AG04450 (cell line): ENCODE data around the gene METTL2B. TPM values are rescaled to one million over a fixed set of nuclear protein-coding genes. Genes with fewer than 3 reads are reported as not detected.

Source experiments
- CTCF ChIA-PET: fragments of 300-600, 350-600 bp; formaldehyde crosslinking; extraction: SDS; loops from one replicate; lab custom pipeline; 2022; ENCODE audit warnings: antibody characterized with exemption, inconsistent platforms; lab: Charles Lee
- POLR2A ChIA-PET: fragments of 350-600 bp; formaldehyde crosslinking; extraction: SDS; loops from one replicate; lab custom pipeline; 2021; ENCODE audit warnings: antibody characterized with exemption, inconsistent platforms; lab: Yijun Ruan, JAX
- DNase-seq: peaks from one replicate; pipeline ENCODE4 v3.0.0-alpha.2; 2011; ENCODE audit warnings: low read depth, low spot score
- H3K27ac ChIP-seq: one replicate; pipeline ENCODE4 v1.5.1; 2012; ENCODE audit warnings: low read depth, low read length, control low read depth
- H3K27me3 ChIP-seq: one replicate; pipeline ENCODE4 v1.6.0; 2012; ENCODE audit warnings: low read length; ENCODE audit not compliant: control insufficient read depth, insufficient read depth
- H3K4me3 ChIP-seq: 2 replicates; pipeline ENCODE4 v1.5.1; 2011; ENCODE audit warnings: mild to moderate bottlenecking, low read depth, low read length, control low read depth
- H3K9me3 ChIP-seq: 2 replicates; pipeline ENCODE4 v1.5.1; 2012; ENCODE audit warnings: low read length; ENCODE audit not compliant: control insufficient read depth, insufficient read depth
- polyA plus RNA-seq: library from polyadenylated mRNA; depleted of rRNA; stranded (reverse); fragments of >200 nt; gene quantifications from 2 replicates; pipeline ENCODE4 v1.2.3, GENCODE V29; 2011
- TF ChIP-seq, protein P1 (sequence below): IDR thresholded peaks from 2 replicates; pipeline ENCODE4 v1.5.1; 2011; ENCODE audit warnings: low read depth, low read length, control low read depth, inconsistent platforms

Gene METTL2B
- polyA plus RNA-seq, 1 experiment: 25.9 TPM

DNA sequence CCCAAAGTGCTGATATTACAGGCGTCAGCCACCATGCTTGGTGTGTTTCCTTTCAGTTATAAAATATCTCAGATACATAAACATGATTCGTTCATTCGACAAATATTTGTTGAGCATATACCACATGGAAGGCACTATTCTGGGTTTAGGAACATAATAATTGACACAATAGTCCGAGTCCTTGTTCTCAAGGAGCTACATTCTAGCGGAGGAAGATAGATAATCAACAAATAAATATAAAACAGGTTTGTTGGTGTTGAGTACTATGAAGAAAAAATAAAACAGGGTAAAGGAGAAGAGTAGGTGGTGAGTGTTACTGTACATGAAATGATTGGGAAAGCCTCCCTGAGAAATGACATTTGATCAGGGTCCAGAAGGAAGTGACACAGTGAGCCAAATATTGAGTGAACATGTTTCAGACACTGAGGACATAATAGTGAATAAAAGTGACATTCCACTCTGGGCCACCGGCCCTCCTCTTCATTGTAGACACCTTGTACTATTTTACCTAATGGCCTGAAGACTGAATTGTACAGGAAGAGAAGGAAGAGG is 27.7 kb upstream of the METTL2B start:
- no peaks in the 10 kb centered on the region for H3K9me3 ChIP-seq
- DNase-seq: no peak
- ChIA-PET CTCF (interaction anchor here (1.4 to 2.7 kb wide), 4 partner anchors 11 to 23 kb away, joined by 3 to 12 read pairs (median 10); no protein-coding TSS in a partner anchor), POLR2A (no interaction called here)
- H3K27ac ChIP-seq: no peak overlapping the region
- TF ChIP-seq, protein P1, sequence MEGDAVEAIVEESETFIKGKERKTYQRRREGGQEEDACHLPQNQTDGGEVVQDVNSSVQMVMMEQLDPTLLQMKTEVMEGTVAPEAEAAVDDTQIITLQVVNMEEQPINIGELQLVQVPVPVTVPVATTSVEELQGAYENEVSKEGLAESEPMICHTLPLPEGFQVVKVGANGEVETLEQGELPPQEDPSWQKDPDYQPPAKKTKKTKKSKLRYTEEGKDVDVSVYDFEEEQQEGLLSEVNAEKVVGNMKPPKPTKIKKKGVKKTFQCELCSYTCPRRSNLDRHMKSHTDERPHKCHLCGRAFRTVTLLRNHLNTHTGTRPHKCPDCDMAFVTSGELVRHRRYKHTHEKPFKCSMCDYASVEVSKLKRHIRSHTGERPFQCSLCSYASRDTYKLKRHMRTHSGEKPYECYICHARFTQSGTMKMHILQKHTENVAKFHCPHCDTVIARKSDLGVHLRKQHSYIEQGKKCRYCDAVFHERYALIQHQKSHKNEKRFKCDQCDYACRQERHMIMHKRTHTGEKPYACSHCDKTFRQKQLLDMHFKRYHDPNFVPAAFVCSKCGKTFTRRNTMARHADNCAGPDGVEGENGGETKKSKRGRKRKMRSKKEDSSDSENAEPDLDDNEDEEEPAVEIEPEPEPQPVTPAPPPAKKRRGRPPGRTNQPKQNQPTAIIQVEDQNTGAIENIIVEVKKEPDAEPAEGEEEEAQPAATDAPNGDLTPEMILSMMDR: no peak
- H3K27me3 ChIP-seq: peaks cover 17% of the 10 kb centered on the region
- no peak overlapping the region for H3K4me3 ChIP-seq

DNA sequence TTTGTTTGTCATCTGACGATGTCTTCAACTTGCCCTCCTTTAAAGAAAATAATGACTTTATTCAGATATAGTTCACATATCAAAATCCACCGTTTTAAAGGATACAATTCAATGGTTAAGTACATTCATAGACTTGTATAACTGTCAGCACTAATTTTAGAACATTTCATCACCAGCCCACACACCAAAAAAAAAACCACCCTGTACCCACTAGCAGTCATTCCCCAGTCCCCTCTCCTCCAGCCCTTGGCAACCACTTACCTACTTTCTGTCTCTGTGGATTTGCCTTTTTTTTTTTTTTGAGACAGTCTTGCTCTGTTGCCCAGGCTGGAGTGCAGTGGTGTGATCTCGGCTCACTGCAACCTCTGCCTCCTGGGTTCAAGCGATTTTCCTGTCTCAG is 26.1 kb upstream of the METTL2B start:
- Histone ChIP-seq H3K27ac (no peak overlapping the region), H3K9me3 (no peaks in the 10 kb centered on the region), H3K27me3 (peaks cover 14% of the 10 kb centered on the region), H3K4me3 (no peak overlapping the region)
- TF ChIP-seq, protein P1: no peak
- ChIA-PET CTCF (interaction anchor here (0.6 to 2.1 kb wide), 2 partner anchors 11 to 25 kb away, joined by 3 to 9 read pairs; no protein-coding TSS in a partner anchor), POLR2A (no interaction called here)
- no peak for DNase-seq

DNA sequence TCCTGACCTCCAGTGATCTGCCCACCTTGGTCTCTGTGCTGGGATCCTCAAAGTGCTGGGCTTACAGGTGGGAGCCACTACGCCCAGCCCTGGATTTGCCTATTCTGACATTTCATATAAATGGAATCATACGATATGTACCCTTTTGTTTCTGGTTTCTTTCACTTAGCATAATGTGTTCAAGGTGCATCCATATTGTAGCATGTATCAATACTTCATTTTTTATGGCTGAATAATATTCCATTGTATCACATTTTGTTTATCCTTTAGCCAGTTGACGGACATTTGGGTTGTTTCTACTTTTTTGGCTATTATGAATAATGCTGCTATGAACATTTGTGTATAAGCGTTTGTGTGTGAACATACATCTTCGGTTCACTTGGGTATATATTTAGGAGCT is 25.6 kb upstream of the METTL2B start:
- peaks cover 14% of the 10 kb centered on the region for H3K27me3 ChIP-seq
- no peak overlapping the region for H3K27ac ChIP-seq
- CTCF ChIA-PET: interaction anchor here (0.9 kb wide), 1 partner anchor 26 kb away, joined by 3 read pairs; no protein-coding TSS in a partner anchor
- no peak overlapping the region for H3K4me3 ChIP-seq
- TF ChIP-seq, protein P1: no peak
- no peak for DNase-seq
- POLR2A ChIA-PET: no interaction called here
- no peaks in the 10 kb centered on the region for H3K9me3 ChIP-seq

DNA sequence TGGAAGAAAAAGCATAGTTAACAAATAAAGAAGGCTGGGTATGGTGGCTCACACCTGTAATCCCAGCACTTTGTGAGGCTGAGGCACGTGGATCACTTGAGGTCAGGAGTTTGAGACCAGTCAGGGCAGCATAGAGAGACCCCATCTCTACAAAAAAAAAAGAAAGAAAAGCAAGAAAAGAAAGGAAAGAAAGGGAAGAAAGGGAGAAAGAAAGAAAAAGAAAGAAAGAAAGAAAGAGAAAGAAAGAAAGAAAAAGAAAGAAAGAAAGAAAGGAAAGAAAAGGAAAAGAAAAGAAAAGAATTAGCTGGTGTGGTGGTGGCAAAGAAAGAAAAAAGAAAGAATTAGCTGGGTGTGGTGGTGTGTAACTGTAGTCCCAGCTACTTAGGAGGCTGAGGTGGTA is 24.0 kb upstream of the METTL2B start:
- no peak for DNase-seq
- H3K9me3 ChIP-seq: no peaks in the 10 kb centered on the region
- ChIA-PET CTCF (interaction anchor here (0.7 to 6.4 kb wide), 2 partner anchors 9 to 25 kb away, joined by 5 to 110 read pairs; no protein-coding TSS in a partner anchor), POLR2A (no interaction called here)
- no peak overlapping the region for H3K27ac ChIP-seq
- H3K4me3 ChIP-seq: no peak overlapping the region
- peaks cover 6% of the 10 kb centered on the region for H3K27me3 ChIP-seq
- TF ChIP-seq, protein P1: no peak
